Fibroblast of lung (primary cell): ENCODE data around the gene ST6GAL1.

Experiments
- CTCF ChIP-seq, 2 donors: IDR thresholded peaks in 1 of 2; conservative IDR thresholded peaks in 1 of 2; 1 replicate in 1 of 2; 2 replicates in 1 of 2; pipeline ENCODE4 v1.5.1; 2011 to 2012; ENCODE audit warnings: low read length in 2 of 2, control low read depth in 1 of 2, inconsistent platforms in 1 of 2, low read depth in 1 of 2, mild to moderate bottlenecking in 1 of 2
- EZH2 ChIP-seq: IDR thresholded peaks from 2 replicates; pipeline ENCODE4 v1.5.1; 2012; ENCODE audit warnings: low read length, control low read depth, mild to moderate bottlenecking; ENCODE audit errors: missing control alignments

DNA sequence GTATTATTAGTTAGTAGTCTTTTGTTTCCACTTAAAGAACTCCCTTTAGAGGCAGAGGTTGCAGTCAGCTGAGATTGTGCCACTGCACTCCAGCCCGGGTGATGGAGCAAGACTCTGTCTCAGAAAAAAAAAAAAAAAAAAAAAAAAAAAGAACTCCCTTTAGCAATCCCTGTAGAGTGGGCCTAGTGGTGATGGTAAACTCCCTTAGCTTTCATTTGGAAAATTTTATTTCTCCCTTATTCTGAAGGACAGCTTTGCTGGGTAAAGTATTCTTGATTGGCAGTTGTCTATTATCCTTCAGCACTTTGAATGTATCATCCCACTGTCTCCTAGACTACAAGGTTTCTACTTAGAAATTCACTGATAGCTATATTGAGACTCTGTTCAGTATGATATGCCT, 163.0 kb downstream of the ST6GAL1 start:
- no peak for TF ChIP-seq CTCF (conservative IDR thresholded peaks at IDR 0.05 in 1 of 2, IDR thresholded peaks at IDR 0.05 in 1 of 2; ENCODE audit: low read depth in 1 of 2, low read length in 2 of 2)
- TF ChIP-seq EZH2 = no peak
